MM.1S (cell line): Measurements from ENCODE around the gene PNMA5.

Experiments used
- DNase-seq: peaks from one replicate; pipeline ENCODE4 v3.0.0-alpha.2; 2015
- H2AFZ ChIP-seq: fragments of 300-600 bp; sonication (generic); 2 replicates; pipeline ENCODE4 v1.6.0; 2016; ENCODE audit warnings: antibody characterized with exemption, low read length
- H3F3A ChIP-seq: fragments of 300-600 bp; sonication (generic); 2 replicates; pipeline ENCODE4 v1.6.1; 2016; ENCODE audit warnings: mild to moderate bottlenecking, antibody characterized with exemption, low read length, moderate library complexity, mixed read lengths; ENCODE audit not compliant: insufficient read depth
- H3K27ac ChIP-seq: fragments of 300-600 bp; sonication (generic); 2 replicates; pipeline ENCODE4 v1.5.1; 2016; ENCODE audit warnings: mild to moderate bottlenecking, low read length
- H3K27me3 ChIP-seq: fragments of 300-600 bp; sonication (generic); replicated peaks from 2 replicates; pipeline ENCODE4 v1.6.0; 2016; ENCODE audit warnings: low read length; ENCODE audit not compliant: insufficient read depth
- H3K36me3 ChIP-seq: fragments of 300-600 bp; sonication (generic); replicated peaks from 2 replicates; pipeline ENCODE4 v1.6.1; 2016; ENCODE audit warnings: mild to moderate bottlenecking, low read length, mixed read lengths; ENCODE audit not compliant: insufficient read depth
- H3K4me1 ChIP-seq: fragments of 300-600 bp; sonication (generic); 2 replicates; pipeline ENCODE4 v1.6.1; 2016; ENCODE audit warnings: low read length, mixed read lengths
- H3K4me2 ChIP-seq: fragments of 300-600 bp; sonication (generic); 2 replicates; pipeline ENCODE4 v1.6.0; 2016; ENCODE audit warnings: low read depth, low read length
- H3K4me3 ChIP-seq: fragments of 300-600 bp; sonication (generic); 2 replicates; pipeline ENCODE4 v1.5.1; 2016; ENCODE audit warnings: low read length, mixed read lengths
- H3K79me2 ChIP-seq: fragments of 300-600 bp; sonication (generic); 2 replicates; pipeline ENCODE4 v1.6.1; 2016; ENCODE audit warnings: mixed run types, low read length, mixed read lengths
- H3K9ac ChIP-seq: fragments of 300-600 bp; sonication (generic); 2 replicates; pipeline ENCODE4 v1.6.1; 2016; ENCODE audit warnings: low read length, mixed read lengths
- H3K9me2 ChIP-seq: fragments of 300-600 bp; sonication (generic); replicated peaks from 2 replicates; pipeline ENCODE4 v1.6.1; 2016; ENCODE audit warnings: mild to moderate bottlenecking, low read length, mixed read lengths; ENCODE audit not compliant: insufficient read depth
- H3K9me3 ChIP-seq: fragments of 300-600 bp; sonication (generic); replicated peaks from 2 replicates; pipeline ENCODE4 v1.6.1; 2016; ENCODE audit warnings: mild to moderate bottlenecking, low read length, mixed read lengths; ENCODE audit not compliant: insufficient read depth
- H4K20me1 ChIP-seq: fragments of 300-600 bp; sonication (generic); 2 replicates; pipeline ENCODE4 v1.6.1; 2016; ENCODE audit warnings: mild to moderate bottlenecking, low read length, moderate library complexity, mixed read lengths; ENCODE audit not compliant: insufficient read depth
- CTCF ChIP-seq: fragments of 300-600 bp; sonication (generic); IDR thresholded peaks from 2 replicates; pipeline ENCODE4 v1.5.1; 2016; ENCODE audit warnings: antibody characterized with exemption, low read length, mixed read lengths
- EZH2 ChIP-seq: fragments of 300-600 bp; sonication (generic); optimal IDR thresholded peaks from 2 replicates; pipeline ENCODE3; 2017; ENCODE audit warnings: low read depth, mild to moderate bottlenecking, antibody characterized with exemption, low read length, mixed read lengths
- EZH2phosphoT487 ChIP-seq: fragments of 300-600 bp; sonication (generic); IDR thresholded peaks from 2 replicates; pipeline ENCODE4 v1.6.1; 2018; ENCODE audit warnings: antibody characterized with exemption, low read length

The PNMA5 gene

GRCh38 chrX:152993933-152994332 lies at the start of gene PNMA5:
PNMA5 (minus strand) TSS chrX:152994116; CDS start chrX:152991598, 2,518 bp downstream.
- no peaks in the 10 kb centered on the region for H3K9me2 ChIP-seq
- H3K4me3 ChIP-seq = no peak within 1 kb of the TSS
- H3F3A ChIP-seq = no peaks in the 10 kb centered on the region
- H2AFZ ChIP-seq = no peak within 1 kb of the TSS
- no peak within 1 kb of the TSS for H3K27ac ChIP-seq
- H3K9me3 ChIP-seq = no peaks in the 10 kb centered on the region
- H3K4me2 ChIP-seq = no peak within 1 kb of the TSS
- no peaks in the 10 kb centered on the region for H3K79me2 ChIP-seq
- H3K27me3 ChIP-seq = no peaks in the 10 kb centered on the region
- TF ChIP-seq CTCF (no peak), EZH2 (no peak), EZH2phosphoT487 (no peak)
- no peaks in the 10 kb centered on the region for H3K36me3 ChIP-seq
- H4K20me1 ChIP-seq = no peaks in the 10 kb centered on the region
- no peak within 1 kb of the TSS for H3K9ac ChIP-seq
- no peaks in the 10 kb centered on the region for H3K4me1 ChIP-seq
- no peak for DNase-seq

GRCh38 chrX:153032397-153033118 lies 38.6 kb upstream of the PNMA5 start:
- DNase-seq = peak; percentile 47
- Histone ChIP-seq H4K20me1 (no peaks in the 10 kb centered on the region), H3K9me3 (no peaks in the 10 kb centered on the region), H3K36me3 (no peaks in the 10 kb centered on the region), H3K9ac (no peak overlapping the region), H3K4me1 (no peaks in the 10 kb centered on the region), H3F3A (no peaks in the 10 kb centered on the region), H3K4me2 (peak overlapping the region; percentile 59), H3K4me3 (peak overlapping the region; percentile 33; the same call in 1 of the 2 replicates), H3K9me2 (no peaks in the 10 kb centered on the region), H2AFZ (peak overlapping the region; percentile 75), H3K27me3 (no peaks in the 10 kb centered on the region), H3K27ac (no peak overlapping the region), H3K79me2 (no peaks in the 10 kb centered on the region)
- TF ChIP-seq EZH2phosphoT487 (no peak), CTCF (peak; percentile 55)

GRCh38 chrX:153030801-153031200 lies 36.9 kb upstream of the PNMA5 start:
- H3K4me2 ChIP-seq = no peak overlapping the region
- no peak overlapping the region for H2AFZ ChIP-seq
- H3K79me2 ChIP-seq = no peaks in the 10 kb centered on the region
- H3K27me3 ChIP-seq = no peaks in the 10 kb centered on the region
- DNase-seq = no peak
- TF ChIP-seq EZH2 (no peak), EZH2phosphoT487 (no peak), CTCF (no peak)
- H3F3A ChIP-seq = no peaks in the 10 kb centered on the region
- no peaks in the 10 kb centered on the region for H3K4me1 ChIP-seq
- no peak overlapping the region for H3K9ac ChIP-seq
- no peaks in the 10 kb centered on the region for H3K36me3 ChIP-seq
- no peaks in the 10 kb centered on the region for H3K9me2 ChIP-seq
- no peaks in the 10 kb centered on the region for H3K9me3 ChIP-seq
- H3K27ac ChIP-seq = no peak overlapping the region
- H3K4me3 ChIP-seq = no peak overlapping the region
- H4K20me1 ChIP-seq = no peaks in the 10 kb centered on the region
